Measurements from ENCODE around the gene LPIN2. TPM values are rescaled to one million over a fixed set of nuclear protein-coding genes. Genes with fewer than 3 reads are reported as not detected.

Gene LPIN2
- total and polyA plus RNA-seq, 3 donors from 2014 or later: 56.0 to 141 (median 109) TPM

DNA sequence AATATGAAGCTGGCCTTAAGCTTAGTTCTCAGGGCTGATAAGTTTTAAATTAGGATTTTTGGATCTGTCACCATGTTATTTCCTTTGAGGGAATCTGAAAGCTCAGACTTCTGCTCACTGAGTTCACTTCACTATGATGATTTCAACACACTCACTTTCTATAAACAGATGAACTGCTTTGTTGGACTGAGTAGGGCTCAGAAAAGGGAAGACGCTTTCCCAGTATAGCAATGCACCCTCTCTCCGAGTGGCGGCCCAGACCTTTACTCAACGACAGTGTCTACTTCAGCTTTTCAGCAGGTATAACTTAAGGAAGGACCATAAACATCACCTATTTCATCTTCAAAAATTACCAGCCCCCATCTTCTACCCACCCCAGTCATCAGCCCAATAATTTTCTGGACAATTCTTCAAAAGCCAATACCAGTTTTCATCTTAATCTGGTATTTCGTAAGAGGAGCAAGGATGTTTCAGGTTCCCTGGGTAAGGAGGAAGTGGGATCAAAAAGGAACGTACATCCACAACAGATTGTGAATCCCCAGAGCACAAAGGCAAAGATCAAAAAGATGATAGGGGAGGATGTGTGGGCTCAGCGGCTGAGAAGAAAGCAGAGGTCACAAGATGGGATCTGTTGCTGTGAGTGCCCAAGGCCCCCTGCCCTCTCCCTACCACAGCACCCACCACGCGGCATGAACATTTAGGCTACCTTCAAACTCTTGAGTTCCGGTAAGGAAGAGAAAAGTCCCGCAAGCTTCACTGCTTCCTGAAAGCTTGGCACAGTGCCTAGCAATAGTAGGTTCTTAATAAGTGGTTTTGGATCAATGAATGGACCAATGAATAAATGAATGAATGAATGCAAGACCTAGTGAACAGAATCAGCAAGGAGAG is 41.9 kb downstream of the LPIN2 start:
- Histone ChIP-seq H3K27me3 (no peaks in the 10 kb centered on the region), H3K27ac (peak overlapping the region in 1 of 2 donors; percentile 48), H3K36me3 (ENCODE audit: low read depth, missing control alignments) (no peaks in the 10 kb centered on the region), H3K4me1 (peaks cover 17% of the 10 kb centered on the region), H3K4me3 (no peak overlapping the region), H3K9me3 (no peaks in the 10 kb centered on the region)
- TF ChIP-seq CTCF (IDR thresholded peaks at IDR 0.05) (no peak), POLR2A (IDR thresholded peaks at IDR 0.05) (no peak)
- DNase-seq: no peak
- WGBS, 2 donors: 87 to 89% methylated on average over 11 of the region's 11 CpGs
- intact Hi-C loops (cut with DNase I; ENCODE audit: low total_unique reads): no loop called here

DNA sequence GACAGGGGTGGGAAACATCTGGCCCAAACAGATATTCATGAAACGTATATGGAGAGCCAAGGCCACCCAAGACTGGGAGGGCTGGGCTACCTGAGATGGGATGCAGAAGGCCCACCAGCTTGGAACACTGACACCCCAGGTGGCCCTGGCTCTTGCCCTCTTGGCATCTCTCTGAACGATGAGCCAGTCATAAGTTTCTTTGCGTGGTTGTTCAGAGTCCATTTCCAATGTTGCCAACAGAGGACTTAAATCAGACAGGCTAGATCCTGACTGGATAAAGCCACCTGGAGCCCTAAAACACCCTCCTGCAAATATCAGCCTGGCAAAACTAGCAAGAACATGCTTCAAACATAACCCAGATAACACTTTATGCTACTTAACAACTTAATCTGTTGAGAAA is 42.6 kb downstream of the LPIN2 start:
- Histone ChIP-seq H3K36me3 (ENCODE audit: low read depth, missing control alignments) (no peaks in the 10 kb centered on the region), H3K4me3 (no peak overlapping the region), H3K27ac (peak overlapping the region in 1 of 2 donors; percentile 48), H3K4me1 (peaks cover 14% of the 10 kb centered on the region), H3K9me3 (no peaks in the 10 kb centered on the region), H3K27me3 (no peaks in the 10 kb centered on the region)
- WGBS, 2 donors: 70 to 72% methylated on average over 3 of the region's 3 CpGs
- TF ChIP-seq CTCF (IDR thresholded peaks at IDR 0.05) (no peak), POLR2A (IDR thresholded peaks at IDR 0.05) (no peak)
- intact Hi-C loops (cut with DNase I; ENCODE audit: low total_unique reads): no loop called here
- DNase-seq: no peak

DNA sequence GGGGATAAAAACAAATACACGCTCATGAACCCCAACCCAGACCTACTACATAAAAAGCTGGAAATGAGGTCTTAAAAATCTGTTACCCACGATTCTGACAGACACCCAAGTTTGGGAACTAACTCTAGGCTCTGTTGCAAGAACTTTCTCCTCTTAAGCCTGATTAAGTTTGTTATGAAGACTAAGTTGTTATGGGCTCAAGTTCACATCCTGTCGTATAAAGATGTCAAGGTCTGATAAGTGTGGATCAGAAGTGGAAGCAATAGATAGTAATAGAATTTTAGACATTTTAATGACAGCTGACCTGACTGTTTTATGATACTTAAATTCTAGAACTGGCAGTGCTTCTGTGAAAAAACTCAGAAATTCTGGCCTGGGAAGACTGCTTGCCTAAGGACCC is 43.2 kb downstream of the LPIN2 start:
- Histone ChIP-seq H3K9me3 (no peaks in the 10 kb centered on the region), H3K4me3 (no peak overlapping the region), H3K36me3 (ENCODE audit: low read depth, missing control alignments) (no peaks in the 10 kb centered on the region), H3K27me3 (no peaks in the 10 kb centered on the region), H3K27ac (no peak overlapping the region), H3K4me1 (peaks cover 14% of the 10 kb centered on the region)
- DNase-seq: no peak
- WGBS, 2 donors: 74 to 75% methylated on average over 3 of the region's 3 CpGs
- intact Hi-C loops (cut with DNase I; ENCODE audit: low total_unique reads): no loop called here
- TF ChIP-seq CTCF (IDR thresholded peaks at IDR 0.05) (no peak), POLR2A (IDR thresholded peaks at IDR 0.05) (no peak)

DNA sequence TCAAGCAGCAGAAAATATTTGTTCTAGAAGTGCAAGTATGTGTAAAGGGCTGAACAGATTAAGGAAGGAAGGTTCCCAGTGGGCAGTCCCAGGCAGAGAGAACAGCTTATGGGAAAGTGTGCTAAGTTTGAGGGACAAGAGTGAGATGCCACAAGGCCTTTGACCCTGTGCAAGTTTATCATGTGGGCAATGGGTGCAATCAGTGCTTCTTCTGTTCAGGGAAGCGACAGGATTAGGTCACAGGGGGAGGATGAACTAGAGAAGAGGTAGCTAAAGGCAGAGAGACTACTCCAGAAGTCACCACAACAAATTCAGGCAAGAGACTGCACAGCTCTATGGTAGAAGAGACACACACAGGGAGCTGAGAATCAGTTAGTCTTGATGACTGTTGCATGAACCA is 44.3 kb downstream of the LPIN2 start:
- Histone ChIP-seq H3K4me1 (peaks cover 14% of the 10 kb centered on the region), H3K27ac (peak overlapping the region in 1 of 2 donors; percentile 22), H3K4me3 (no peak overlapping the region), H3K27me3 (no peaks in the 10 kb centered on the region), H3K9me3 (no peaks in the 10 kb centered on the region), H3K36me3 (ENCODE audit: low read depth, missing control alignments) (no peaks in the 10 kb centered on the region)
- intact Hi-C loops (cut with DNase I; ENCODE audit: low total_unique reads): no loop called here
- WGBS, 2 donors: 77 to 89% methylated on average over 1 of the region's 1 CpG
- no peak for DNase-seq
- TF ChIP-seq POLR2A (IDR thresholded peaks at IDR 0.05) (no peak), CTCF (IDR thresholded peaks at IDR 0.05) (no peak)

GRCh38 chr18:2967820-2968219 is 45.1 kb downstream of the LPIN2 start:
- peaks cover 17% of the 10 kb centered on the region for H3K4me1 ChIP-seq
- DNase-seq: no peak
- intact Hi-C loops (cut with DNase I; ENCODE audit: low total_unique reads): no loop called here
- WGBS, 2 donors: 66 to 74% methylated on average over 8 of the region's 8 CpGs
- H3K36me3 ChIP-seq (ENCODE audit: low read depth, missing control alignments): no peaks in the 10 kb centered on the region
- no peak for TF ChIP-seq POLR2A (IDR thresholded peaks at IDR 0.05)
- no peak for TF ChIP-seq CTCF (IDR thresholded peaks at IDR 0.05)
- H3K4me3 ChIP-seq: no peak overlapping the region
- peak overlapping the region in 1 of 2 donors; percentile 52 for H3K27ac ChIP-seq
- no peaks in the 10 kb centered on the region for H3K9me3 ChIP-seq
- no peaks in the 10 kb centered on the region for H3K27me3 ChIP-seq

All from testis (tissue), 3 donors.